Sciatic nerve (tissue), 2 donors: ENCODE data around the gene POMT1. TPM values are rescaled to one million over a fixed set of nuclear protein-coding genes. Genes with fewer than 3 reads are reported as not detected.

ENCODE experiments used
- ATAC-seq: fragments of 200-7000 bp; cut with Tn5 transposase; one replicate; pipeline ENCODE4 v1.9.1; 2020; ENCODE audit warnings: mild to moderate bottlenecking, moderate library complexity
- DNase-seq: peaks from one replicate; pipeline ENCODE4 v3.0.0-alpha.2; 2020; ENCODE audit warnings: low spot score
- intact Hi-C: fragments of 100-400 bp; cut with DNase I; formaldehyde crosslinking; loops from one replicate; pipeline ENCODE4 v1.14.2; 2022
- total RNA-seq: library from RNA; stranded (reverse); fragmentation: NEBNext Ultra II Directional; extraction: Animal tissue kit (Norgen Biotek cat#: 25700); gene quantifications from one replicate; pipeline ENCODE4 v1.2.1, GENCODE V29; 2021
- donor health status: DM: no; HTN: no; CAD: no.
- donor health status: DM: no; HTN: no; CAD: no.

The POMT1 gene
- total RNA-seq, 1 donor from 2014 or later = 34.7 TPM

DNA sequence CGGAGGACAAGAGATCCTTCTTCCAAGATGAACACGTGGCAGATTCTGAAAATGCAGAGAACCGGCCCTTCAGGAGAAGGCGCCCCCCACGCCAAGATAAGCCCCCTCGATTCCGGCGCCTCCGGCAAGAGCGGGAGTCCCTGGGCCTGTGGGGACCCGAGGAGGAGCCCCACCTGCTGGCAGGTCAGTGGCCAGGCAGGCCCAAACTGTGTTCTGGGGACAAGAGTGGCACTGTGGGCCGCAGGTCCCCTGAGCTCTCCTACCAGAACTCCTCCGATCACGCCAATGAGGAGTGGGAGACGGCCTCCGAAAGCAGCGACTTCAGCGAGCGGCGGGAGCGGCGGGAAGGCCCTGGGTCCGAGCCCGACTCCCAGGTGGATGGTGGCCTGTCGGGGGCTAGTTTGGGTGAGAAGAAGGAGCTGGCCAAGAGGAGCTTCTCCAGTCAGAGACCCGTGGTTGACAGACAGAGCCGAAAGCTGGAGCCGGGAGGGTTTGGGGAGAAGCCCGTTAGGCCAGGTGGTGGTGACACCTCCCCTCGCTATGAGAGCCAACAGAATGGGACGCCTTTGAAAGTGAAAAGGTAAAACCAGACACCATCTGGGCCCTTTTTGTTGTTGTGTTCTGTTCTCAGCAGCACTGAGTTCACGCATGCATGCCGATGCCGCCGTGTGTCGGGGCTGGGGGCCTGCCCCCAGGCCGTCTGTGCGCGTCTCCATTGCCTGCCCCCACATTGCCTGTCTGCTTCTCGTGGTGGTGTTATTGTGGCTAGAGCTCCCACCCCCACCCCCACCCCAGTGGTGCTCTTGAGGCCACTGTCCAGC, 26.6 kb upstream of the POMT1 start:
- ATAC-seq (no peak), DNase-seq (no peak)
- intact Hi-C loops = no loop called here

DNA sequence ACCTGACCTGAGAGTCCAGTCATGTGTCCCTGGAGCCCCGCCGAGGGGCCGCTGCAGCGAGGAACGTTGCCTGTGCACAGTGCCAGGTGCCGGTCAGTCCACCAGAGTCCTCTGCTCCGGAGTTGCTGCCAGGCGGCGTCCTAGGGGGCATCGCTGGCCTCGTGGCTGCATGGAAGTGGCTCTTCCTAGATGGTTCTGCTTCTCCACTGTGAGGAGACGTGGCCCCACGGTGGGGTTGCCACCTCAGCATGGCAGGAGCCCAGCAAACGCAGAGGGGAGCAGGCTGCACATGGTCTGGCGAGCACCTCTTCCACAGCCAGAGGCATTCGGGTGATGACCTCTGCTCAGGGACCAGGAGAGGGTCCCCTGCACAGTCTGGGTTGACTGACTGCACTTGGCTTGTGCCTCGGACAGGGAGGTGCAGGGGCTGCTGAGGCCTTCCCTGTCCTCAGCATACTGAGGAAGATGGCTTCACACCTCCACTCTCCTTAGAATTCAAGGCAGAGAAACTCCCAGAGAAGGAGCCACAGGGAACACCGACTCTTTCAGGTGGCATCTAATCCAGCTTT, 25.9 kb upstream of the POMT1 start:
- intact Hi-C loops = no loop called here
- DNase-seq (no peak), ATAC-seq (no peak)

DNA sequence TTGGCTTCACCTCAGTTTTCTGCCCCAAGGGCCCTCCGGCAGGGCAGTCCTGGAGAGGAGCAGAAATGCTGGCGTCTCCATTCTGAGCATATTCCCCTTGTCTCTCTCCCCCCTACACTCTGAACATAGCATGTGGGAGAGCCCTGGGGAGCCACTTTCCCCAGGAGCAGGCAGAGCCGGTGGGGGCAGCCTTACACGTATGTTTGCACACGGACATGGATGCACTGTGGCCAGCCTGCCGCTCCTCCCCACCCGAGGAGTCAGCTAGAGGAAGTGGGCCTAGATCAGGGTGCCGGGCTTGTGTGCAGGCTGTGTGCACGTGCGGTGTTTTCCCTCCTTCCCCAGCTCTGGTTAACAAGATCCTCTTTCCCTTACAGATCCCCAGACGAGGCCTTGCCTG, 25.4 kb upstream of the POMT1 start:
- ATAC-seq (no peak), DNase-seq (no peak)
- intact Hi-C loops = no loop called here

DNA sequence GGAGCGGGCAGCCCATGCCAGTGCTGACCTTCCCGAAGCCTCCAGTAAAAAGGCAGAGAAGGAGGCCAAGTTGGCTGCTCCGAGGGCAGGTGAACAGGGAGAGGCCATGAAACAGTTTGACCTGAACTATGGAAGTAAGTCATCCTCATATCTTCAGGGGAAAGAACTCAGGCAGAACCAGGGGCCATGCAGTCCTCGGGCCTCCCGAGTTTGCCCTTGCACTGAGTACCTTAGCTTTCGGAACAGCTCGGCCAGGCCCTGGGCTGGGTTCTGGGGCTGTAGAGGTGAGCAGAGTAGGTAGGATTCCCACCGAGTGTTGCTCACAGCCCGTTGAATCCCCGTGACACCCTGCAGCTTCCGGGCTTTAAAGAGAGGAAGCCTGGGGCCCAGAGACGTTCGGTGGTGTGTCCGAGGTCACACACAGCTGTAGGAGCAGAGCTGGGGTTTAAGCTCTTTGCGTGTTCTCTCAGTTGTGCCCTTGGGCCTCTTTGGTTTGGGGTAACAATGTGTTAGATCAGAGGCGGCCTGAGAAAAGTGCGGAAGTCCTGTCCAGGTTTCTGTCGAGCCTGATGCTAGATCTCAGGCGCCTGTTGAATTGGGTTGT, 24.8 kb upstream of the POMT1 start:
- ATAC-seq = no peak
- intact Hi-C loops = no loop called here
- no peak for DNase-seq

DNA sequence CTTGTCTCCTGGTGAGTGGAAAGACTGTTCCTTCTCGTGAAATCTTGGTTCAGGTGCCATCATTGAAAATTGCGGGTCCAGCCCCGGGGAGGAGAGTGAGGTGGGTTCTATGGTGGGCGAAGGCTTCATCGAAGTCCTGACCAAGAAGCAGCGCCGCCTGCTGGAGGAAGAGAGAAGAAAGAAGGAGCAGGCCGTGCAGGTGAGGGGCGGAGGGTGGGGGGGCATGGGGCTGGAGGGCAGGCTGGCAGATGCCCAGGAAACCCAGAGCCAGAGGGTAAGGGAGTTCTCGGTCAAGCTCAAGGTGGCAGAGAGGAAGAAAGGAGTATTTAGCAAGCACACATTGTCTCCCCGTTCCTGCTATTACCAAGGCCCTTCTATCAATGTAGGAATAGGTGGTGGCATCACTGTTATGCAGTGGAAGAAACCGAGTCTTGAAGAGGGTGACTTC, 24.3 kb upstream of the POMT1 start:
- intact Hi-C loops = no loop called here
- no peak for ATAC-seq
- DNase-seq = no peak

DNA sequence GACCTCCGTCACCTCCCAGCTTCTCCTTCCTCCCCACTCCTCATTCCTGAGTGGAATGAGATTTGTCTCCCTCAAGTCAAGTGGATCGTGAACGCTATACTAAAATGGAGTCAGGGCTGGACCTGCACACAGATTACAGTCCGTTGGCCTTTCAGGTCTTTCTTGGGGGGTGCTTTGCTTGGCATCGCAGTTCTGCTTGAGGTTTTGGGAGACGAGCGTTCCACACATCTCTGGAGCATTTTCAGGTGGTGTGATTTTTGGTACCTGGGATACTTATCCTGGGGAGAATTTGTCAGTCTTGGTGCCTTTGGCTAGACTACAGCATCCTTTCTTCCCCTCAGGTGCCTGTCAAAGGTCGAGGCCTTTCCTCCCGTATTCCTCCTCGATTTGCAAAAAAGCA, 23.8 kb upstream of the POMT1 start:
- ATAC-seq (no peak), DNase-seq (no peak)
- intact Hi-C loops = no loop called here

DNA sequence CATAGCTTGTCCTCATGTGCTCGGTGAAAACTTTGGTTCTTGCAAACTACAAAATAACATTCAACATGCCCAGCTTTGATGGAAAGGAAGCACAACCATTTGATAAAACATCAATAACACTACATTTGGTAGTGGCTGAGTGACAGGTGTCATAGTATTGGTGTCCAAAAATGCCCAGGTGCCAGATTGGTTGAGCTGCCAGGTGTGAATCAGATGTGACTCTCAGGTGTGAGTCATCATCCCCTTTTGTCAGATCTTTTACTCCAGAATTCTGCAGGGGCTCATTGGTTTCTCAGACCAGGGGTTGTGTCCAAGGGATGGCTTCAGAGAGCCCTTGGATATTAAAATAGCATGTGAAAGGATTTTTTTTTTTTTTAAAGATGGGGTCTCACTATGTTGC, 22.5 kb upstream of the POMT1 start:
- no peak for DNase-seq
- intact Hi-C loops = no loop called here
- no peak for ATAC-seq

DNA sequence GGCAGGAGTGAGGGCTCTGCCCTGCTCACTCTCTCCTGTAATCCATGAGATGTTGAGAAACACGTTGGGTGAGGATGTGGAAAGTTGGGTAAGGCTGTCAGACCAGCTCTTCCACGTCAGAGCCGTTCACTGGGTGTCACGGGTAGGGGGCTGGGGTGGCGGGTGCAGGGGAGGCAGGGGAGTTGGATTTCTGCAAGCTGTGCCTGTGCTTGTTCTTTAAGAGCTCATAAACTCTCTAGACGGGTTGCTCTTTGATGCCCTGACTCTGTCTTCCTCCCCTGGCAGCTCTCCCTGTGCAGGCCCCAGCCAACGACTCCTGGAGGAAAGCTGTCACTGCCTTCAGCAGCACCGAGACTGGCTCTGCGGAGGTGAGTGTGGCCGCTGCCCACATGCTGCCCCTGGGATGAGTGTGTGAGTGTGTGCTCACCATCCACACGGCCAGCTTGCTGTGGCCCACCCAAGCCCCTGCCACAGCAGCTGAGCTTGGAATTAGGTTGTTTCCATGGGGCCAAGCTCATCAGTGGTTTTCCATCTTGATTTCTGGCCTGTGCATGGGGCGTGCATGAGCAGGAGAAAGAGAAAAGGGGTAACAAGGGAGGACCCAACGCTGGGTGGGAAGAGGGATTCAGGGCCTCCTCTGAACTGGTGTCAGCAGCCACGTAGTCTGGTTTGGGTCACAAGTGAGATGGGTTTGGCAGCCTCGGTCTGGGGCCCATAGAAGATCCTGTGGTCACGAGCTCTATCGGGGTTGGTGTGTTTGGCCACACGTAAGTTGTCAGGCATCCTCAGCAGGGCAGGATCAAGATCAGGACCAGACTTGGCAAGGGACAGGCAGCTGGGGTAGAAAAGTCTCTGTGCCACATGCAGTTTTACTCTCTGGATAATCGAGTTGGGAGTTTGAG, 21.0 kb upstream of the POMT1 start:
- intact Hi-C loops = no loop called here
- DNase-seq (no peak), ATAC-seq (no peak)

DNA sequence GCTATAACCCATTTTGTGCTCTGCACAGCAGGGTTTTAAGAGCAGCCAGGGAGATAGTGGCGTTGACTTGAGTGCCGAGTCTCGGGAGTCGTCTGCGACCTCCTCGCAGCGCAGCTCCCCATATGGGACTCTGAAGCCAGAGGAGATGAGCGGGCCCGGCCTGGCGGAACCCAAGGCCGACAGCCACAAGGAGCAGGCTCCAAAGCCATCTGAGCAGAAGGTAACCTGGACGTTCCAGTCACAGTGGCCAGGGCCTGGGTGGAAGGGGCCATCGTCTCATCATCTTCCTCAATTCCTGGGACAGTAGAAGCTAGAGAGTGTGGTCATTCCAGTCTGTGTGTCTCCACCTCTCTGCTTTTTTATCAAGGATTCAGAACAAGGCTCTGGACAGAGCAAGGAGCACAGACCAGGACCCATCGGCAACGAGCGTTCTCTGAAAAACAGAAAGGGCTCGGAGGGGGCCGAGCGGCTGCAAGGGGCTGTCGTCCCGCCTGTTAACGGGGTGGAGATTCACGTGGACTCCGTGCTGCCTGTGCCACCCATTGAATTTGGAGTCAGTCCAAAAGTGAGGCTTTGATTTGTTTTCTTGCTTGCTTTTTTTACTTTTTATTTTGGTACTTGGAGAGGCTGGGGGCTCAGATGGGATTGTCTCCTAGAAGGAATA, 20.2 kb upstream of the POMT1 start:
- ATAC-seq (no peak), DNase-seq (no peak)
- intact Hi-C loops = no loop called here

DNA sequence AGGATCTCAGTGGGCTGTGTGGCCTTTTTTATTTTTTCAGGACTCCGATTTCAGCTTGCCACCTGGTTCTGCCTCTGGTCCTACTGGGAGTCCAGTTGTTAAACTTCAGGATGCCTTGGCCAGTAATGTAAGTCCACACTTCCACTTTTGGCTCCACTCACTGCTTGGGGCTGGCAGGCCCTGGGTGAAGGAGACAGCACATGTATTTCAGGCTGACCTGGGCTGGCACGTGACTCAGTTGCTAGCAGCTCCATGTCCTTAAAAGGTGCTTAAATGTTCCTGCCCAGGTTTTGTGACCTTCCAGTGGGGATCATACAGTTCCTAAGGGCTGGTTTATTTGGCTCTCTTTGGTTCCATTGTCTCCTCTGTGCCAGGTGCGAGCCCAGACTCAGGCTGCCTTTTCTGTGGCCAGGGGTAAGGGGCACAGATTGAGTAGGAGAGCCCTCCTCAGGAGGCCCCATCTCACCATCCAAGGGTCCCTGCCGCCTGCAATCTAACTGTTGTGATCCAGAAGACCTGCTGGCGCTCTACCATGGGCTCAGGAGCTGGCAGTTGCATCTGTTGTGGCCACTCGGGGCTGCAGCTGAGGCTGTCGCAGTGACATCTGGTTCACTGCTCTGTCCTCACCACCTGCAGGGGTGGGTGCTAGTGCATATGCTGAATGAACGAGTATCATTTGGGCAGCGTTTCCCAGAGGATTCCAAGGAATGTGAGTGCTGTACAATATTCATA, 19.2 kb upstream of the POMT1 start:
- ATAC-seq (no peak), DNase-seq (no peak)
- intact Hi-C loops = no loop called here

DNA sequence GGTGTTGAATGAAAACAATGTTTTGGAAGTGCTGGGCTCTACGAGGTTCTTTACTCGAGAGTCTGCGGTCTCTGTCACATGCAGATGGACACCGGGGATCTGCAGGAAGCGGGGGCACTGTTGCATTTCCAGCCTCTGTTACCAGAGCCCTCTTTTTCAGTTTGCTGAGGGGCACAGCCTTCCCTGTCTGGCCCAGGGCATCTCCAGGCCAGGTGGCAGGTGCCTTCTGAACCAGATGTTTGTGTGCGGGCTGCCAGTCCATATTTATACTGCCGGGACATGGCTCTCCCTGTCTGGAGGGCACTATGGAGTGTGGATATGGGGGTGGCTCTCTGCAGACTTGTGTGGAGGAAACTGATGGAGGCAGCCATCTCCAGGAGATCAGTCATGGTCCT, 18.7 kb upstream of the POMT1 start:
- DNase-seq (no peak), ATAC-seq (no peak)
- intact Hi-C loops = no loop called here

DNA sequence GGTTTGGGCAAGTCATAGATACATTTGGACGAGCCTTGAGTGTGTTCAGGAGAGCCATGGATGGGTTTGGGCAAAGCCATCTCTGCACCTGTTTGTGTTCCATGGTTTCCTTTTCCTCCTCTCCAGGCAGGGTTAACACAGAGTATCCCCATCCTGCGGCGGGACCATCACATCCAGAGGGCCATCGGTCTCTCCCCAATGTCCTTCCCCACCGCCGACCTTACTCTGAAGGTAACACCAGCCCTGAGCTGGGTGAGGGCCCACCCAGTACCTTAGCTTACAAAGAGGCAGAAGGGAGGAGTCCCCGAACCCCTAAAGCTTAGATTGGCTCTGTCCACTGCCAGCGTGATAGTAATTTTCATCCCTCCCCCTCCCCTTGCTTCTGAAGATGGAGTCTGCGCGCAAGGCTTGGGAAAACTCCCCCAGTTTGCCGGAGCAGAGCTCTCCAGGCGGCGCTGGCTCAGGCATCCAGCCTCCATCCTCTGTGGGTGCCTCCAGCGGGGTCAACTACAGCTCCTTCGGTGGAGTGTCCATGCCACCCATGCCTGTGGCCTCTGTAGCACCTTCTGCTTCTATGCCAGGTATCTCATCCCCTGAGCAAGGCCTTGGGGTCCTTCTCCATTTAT, 18.0 kb upstream of the POMT1 start:
- intact Hi-C loops = no loop called here
- ATAC-seq (no peak), DNase-seq (no peak)

DNA sequence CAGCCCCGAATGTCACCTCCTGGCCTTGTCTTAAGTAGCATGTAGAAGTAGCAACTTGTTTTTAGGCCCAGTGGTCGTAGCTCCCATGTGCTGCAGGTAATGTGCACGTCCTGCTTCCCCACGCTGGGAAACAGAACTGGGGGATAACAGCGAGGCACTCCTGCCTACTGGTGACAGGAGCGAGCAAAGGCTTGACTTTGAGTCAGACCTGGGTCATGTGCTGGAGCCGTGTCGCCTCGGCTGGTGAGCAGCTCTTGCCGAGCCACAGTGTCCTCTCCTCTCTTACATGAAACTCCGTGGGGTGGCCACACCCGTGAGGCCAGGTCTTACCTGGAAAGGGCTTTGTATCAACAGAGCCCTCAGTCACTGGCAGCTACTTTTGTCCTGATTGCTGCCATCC, 17.5 kb upstream of the POMT1 start:
- ATAC-seq = no peak

DNA sequence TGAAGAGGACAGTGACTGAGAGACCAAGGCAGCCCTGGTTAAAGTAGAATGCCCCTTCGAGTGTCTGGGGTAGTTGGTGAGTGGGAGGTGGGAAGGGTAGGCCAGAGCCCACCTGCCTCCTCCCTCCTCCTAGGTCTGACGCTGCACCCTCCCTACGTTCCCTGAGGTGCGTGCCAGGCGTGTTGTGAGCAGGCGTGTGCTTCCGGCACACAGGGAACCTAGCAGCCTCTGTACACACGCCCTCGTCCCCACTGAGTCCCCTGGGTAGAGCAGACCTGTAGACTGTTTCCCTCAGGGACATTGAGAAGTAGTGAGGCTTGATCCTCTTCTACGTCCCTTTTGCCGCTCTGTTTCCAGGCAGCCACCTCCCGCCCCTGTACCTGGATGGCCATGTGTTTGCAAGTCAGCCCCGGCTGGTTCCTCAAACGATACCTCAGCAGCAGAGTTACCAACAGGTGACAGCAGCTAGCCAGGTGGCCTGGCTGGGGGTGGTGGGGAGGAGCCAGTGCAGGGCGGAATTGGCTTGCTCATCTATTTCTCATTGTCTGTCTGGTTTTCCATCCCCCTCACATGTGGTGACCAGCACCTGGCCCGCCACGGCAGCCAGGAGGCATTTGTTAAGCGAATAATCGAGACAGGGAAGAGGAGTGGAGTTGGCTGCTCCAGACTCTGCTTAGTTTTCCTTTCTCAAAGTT, 16.8 kb upstream of the POMT1 start:
- DNase-seq (no peak), ATAC-seq (no peak)
- intact Hi-C loops = no loop called here

More for the DNA sequence above, 17.5 kb upstream of the POMT1 start:
- intact Hi-C loops = no loop called here
- no peak for DNase-seq

DNA sequence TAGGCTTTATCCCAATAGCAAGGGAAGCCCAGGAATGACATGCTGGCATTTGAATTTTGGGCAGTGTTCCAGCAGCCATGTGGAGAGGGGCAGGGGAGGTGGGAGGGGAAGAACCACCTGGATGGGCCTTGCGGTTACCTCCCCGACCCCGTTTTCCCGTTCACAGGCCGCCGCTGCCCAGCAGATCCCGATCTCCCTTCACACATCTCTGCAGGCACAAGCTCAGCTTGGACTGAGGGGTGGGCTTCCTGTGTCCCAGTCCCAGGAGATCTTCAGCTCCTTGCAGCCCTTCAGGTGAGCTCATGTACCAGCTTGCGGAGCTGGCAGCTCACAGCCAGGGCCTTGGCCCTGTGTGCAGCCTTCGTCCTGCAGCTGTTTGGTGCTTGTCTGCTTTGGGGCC, 15.7 kb upstream of the POMT1 start:
- intact Hi-C loops = no loop called here
- ATAC-seq = no peak
- no peak for DNase-seq

DNA sequence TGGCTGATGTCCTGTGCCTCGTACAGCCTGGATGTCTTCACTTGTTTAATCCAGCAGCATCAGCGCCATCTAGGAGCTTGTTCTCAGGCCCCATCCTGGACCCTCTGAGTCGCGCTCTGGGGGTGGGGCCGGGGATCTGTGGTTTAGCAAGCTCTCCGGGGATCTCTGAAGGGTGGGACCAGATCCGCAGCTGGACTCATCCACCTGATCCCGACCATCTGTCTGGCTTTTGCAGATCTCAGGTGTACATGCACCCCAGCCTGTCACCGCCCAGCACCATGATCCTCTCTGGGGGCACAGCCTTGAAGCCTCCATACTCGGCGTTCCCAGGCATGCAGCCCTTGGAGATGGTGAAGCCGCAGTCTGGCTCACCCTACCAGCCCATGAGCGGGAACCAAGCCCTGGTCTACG, 15.1 kb upstream of the POMT1 start:
- ATAC-seq (peak; percentile 5), DNase-seq (no peak)
- intact Hi-C loops = no loop called here

DNA sequence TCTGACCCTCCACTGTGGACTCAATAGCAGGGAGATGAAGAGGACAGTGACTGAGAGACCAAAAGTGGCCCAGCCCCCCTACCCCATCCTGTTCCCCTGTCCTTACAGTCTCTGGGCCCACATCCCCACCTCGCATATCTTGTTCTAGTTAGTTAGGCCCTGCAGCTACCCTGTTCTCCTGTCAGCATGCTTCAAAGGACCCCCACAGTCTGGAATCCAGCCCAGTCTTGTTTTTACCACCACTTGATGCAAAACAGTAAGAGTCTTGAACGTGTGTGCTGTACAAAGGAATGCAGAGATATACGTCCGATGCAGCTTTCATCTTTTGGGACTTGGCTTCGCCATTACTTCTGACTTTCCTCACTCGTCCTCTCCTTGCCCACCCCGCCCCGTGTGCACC, 12.2 kb upstream of the POMT1 start:
- DNase-seq (no peak), ATAC-seq (no peak)
- intact Hi-C loops = no loop called here
